GM21528 (cell line): ENCODE measurements around the gene HIRIP3.

Source experiments
- ATAC-seq: cut with Tn5 transposase; IDR thresholded peaks from one replicate; pipeline ENCODE4 v1.9.1; 2021; ENCODE audit warnings: mild to moderate bottlenecking, moderate library complexity; ENCODE audit not compliant: unreplicated experiment, low FRiP score

Gene HIRIP3

DNA sequence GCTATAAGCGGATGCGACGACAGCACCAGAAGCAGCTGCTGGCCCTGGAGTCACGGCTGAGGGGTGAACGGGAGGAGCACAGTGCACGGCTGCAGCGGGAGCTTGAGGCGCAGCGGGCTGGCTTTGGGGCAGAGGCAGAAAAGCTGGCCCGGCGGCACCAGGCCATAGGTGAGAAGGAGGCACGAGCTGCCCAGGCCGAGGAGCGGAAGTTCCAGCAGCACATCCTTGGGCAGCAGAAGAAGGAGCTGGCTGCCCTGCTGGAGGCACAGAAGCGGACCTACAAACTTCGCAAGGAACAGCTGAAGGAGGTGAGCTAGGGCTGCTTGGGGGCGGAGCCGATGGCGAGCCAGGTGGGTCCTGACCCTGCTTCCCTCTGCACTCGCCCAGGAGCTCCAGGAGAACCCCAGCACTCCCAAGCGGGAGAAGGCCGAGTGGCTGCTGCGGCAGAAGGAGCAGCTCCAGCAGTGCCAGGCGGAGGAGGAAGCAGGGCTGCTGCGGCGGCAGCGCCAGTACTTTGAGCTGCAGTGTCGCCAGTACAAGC, 10.1 kb downstream of the HIRIP3 start:
- ATAC-seq = no peak

DNA sequence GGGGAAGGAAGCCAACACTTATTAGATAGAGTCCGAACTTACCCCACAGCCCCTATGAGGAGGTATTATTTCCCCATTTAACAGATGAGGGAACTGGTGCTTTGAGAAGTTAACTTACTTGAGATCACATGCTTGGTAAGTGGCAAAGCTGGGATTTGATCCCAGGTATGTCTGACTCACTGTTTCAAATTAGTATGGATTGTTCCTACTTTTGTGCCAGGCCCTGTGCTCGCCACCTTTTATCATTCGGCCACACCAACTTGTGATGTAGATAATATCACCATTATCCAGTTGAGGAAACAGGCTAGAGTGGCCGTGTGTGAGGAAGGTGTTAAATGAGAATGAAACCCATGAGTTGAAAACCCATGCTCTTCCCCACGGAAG, 10.7 kb downstream of the HIRIP3 start:
- no peak for ATAC-seq

DNA sequence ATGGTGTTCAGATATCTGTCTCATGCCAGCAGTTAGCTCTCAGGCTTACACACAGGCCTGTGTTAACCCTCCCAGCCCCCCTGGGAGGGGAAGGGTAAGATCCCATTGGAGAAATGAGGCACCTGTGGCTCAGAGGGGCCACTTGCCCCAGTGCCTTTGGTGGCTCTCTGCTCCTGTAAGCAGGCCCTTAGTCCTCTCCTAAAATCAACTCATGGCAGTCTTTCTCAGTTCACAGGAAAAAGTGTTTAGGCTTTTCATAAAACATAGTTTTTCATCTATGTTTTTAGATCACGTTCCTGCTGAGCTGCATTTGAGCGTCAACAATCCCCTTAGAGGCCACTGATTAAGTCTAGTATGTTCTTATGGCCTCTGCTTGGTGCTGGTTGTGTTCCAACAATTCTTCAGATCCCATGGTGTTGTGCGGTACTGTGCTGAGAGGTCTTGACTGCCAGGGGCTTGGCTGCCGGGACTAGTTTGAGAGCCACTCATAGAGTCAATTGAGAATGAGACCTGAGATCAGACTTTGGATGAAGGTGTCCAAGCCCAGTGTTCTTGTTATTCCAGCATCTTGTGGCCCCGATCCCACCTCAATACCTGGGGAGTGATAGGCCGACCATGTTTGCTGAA, 11.2 kb downstream of the HIRIP3 start:
- ATAC-seq = no peak

DNA sequence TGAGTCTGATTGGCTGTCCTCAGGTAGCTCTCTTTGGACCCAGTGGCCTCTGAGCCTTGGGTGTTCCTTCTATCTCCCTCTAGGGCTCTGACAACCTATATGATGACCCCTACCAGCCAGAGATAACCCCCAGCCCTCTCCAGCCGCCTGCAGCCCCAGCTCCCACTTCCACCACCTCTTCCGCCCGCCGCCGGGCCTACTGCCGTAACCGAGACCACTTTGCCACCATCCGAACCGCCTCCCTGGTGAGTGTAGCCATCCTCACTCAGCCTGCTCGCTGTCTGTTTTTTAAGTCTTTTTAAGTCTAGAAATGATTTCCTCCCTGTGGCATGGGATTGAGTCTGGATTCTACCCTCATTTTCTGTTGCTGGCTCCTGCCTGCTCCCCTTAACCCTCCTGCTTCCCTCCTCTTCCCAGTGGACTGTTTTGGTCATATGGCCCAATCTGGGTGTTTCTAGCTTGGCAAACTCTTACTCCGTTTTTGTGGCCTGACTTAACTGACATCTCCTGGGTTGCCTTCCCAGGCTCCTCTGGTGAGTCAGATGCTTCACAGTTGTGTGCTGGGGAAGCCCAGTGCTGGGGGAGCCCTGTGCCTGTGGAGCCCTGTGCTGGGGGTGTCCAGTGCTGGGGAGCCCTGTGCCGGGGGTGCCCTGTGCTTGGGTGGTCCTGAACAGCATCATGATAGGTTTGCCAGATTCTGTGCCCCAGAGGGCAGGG, 11.8 kb downstream of the HIRIP3 start:
- no peak for ATAC-seq

DNA sequence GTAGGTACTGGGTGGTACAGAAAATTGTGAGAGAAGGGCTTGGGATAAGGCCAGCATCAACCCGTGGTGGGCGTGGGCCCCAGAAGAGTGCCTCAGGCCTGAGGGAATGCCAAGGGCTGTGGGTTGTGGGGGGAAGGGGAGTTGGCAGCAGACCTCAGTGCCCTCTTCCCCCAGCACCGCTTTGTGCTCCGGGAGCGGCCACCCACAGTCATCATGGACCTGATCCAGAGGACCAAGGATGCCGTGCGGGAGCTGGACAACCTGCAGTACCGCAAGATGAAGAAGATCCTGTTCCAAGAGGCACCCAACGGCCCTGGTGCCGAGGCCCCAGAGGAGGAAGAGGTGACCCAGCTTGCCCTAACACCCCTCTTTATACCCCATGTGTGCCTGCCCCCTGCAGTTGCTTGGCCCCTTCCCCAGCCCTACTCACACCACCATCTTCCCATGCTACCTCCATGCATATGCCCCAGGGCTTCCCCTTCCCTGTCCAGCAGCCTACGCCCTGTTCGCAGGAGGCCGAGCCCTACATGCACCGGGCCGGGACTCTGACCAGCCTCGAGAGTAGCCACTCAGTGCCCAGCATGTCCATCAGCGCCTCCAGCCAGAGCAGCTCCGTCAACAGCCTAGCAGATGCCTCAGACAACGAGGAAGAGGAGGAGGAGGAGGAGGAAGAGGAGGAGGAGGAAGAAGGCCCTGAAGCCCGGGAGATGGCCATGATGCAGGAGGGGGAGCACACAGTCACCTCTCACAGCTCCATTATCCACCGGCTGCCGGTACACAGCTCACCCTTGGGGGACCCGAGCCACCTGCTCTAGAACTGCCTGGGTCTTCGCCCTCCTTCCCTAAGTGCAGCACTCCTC, 12.6 kb downstream of the HIRIP3 start:
- ATAC-seq = no peak

DNA sequence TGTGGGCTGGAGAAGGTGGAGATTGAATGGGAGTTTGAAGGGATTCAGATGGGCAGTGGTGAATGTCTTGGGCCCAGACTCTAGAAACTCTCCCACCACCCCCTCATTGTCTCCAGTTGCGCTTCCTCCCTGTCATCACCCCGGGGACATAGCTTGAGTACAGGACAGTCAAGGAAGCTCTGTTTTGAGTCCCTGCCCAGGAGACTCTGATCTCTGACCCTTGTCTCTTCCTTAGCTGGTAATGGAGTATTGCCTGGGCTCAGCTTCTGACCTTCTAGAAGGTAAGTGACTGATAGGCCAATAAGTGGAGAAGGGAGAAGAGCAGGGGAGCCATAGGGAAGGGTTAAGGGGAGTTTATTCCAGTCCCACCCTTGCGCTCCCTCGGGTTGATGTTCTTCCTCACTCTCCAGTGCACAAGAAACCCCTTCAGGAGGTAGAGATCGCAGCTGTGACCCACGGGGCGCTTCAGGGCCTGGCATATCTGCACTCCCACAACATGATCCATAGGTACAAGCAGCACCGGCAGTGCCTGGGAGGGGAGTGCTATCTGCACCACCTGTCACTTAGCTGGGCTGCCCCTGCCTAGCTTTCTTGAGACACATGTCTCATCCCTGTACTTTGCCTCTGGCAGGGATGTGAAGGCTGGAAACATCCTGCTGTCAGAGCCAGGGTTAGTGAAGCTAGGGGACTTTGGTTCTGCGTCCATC, 16.7 kb downstream of the HIRIP3 start:
- no peak for ATAC-seq

DNA sequence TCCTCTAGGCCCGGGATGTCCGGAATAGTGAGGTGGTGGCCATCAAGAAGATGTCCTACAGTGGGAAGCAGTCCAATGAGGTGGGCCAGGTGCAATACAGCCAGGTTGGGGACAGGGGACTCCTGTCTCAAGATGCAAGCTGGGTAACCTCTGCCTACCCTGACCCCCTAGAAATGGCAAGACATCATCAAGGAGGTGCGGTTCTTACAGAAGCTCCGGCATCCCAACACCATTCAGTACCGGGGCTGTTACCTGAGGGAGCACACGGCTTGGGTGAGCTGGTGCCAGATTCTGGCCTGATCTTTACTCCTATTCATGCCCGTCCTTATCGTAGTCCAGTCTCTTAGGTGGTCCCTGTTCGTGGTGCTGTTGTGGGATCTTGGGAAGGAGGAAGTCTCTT, 17.3 kb downstream of the HIRIP3 start:
- ATAC-seq = no peak

DNA sequence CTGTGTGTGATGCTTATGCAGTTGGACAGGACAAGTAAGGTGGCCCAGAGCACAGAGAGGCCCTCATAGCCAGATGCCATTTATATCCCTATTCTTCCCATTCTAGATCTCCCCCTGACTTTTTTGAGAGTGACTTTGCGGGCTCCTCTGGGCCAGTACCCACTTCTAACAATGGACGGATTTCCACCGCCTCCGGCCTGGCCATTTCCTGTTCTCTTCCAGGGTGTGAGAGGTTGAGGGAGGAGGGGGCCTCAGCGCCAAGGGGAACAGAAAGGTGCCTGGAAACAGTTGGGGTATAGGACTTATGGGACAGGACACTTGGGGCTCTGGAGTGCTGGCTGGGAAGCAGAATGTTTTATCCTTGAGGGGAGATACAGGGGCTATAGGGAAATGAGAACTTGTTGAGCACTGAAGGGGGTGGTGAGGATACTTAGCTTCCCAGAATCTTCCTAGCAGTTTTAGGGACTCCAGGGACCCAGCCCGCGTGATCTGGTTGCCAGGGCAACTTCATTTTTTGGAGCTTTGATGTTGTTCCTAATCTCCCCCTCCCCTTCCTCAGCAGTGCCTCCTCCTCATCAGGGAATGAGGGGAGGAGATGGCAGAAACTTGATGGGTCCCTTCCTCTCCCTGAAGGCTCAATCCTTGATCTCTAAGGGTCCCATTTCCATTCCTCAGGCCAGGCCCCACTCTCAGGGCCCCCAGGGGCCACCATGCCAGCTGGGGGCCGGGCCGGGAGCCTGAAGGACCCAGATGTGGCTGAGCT, 18.2 kb downstream of the HIRIP3 start:
- no peak for ATAC-seq

DNA sequence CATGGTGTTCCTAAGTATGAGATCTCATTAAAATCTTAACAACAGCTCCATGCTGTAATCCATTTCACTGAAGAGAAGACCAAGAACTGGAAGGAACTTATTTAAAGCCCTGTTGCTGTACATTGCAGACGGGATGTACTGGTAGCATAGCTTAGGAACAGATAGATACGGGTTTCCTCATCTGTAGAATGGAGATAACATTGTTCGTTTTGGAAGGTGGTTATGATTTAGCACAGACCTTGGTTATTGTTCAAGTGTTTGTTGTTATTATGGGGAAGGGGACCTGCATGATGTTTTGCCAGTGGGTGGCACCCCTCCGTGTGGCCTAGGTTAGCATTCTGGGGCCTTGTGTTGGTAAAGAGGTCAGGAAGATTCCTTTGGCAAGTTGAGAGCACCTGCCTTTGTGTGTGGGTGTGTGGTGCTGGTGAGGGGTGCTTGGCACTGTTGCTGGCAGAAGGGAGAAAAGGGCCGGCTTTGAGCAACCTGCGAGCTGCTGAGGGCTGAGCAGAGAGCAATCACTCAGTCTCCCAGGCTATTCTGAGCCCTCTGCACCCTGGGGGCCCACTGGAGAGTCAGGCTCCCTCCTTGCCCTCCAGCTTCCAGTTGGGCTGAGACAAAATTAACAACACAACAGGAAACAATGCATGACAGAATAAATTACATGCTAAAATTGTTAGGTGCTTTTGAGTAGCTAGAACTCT, 19.5 kb downstream of the HIRIP3 start:
- ATAC-seq = no peak

DNA sequence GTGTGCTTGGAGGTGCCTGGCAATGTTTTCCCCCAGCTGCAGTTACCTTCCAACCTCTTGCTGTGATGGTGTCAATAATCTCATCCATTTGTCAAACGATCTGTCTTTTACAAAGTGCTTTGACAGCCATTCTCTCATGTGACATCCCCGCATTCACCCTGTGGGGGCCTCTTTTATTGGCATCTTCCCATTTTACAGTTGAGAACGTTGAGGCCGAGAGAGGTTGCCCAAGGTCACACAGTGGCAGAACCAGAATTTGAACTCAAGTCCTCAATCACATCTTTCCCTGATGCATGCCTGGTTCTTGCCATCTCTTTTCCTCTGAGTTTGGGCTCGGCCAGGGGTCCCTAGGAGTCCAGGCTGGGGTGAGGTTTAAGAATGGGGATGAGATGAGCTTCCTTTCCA, 20.3 kb downstream of the HIRIP3 start:
- no peak for ATAC-seq

DNA sequence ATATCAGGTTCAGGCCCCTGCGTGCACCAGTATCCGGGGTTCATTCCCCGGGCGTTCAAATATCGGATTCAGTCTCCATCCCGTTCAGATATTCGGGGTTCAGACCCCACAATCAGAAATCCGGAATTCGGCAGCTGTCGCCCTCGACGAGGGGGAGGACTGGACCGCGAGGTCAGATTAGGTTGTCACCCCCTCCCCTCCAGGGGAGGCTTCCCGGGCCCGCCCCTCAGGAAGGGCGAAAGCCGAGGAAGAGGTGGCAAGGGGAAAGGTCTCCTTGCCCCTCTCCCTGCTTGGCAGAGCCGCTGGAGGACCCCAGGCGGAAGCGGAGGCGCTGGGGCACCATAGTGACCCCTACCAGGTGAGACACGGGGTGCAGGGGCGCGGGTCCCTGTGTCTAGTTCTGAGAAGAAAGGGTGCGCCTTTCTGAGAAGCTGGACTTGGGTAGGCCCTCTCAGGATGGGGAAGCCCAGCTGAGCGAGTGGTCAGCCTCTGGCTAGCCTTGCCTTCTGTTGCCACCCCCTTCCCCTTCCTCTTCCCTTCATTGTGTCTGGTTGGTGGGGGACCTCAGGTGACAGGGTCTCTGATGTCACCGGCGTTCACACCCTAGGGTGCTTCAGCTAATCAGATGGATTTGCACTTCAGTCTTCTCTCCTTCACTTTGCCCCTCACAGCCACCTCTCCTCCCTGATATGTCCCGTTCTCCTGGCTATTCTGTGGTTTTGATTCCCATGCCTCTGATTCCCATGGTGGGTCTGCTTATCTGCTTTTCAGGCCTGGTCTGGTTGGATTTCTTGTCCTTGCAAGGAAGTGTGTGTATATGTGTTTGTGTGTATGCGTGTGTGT, 20.9 kb downstream of the HIRIP3 start:
- ATAC-seq = peak; percentile 10

DNA sequence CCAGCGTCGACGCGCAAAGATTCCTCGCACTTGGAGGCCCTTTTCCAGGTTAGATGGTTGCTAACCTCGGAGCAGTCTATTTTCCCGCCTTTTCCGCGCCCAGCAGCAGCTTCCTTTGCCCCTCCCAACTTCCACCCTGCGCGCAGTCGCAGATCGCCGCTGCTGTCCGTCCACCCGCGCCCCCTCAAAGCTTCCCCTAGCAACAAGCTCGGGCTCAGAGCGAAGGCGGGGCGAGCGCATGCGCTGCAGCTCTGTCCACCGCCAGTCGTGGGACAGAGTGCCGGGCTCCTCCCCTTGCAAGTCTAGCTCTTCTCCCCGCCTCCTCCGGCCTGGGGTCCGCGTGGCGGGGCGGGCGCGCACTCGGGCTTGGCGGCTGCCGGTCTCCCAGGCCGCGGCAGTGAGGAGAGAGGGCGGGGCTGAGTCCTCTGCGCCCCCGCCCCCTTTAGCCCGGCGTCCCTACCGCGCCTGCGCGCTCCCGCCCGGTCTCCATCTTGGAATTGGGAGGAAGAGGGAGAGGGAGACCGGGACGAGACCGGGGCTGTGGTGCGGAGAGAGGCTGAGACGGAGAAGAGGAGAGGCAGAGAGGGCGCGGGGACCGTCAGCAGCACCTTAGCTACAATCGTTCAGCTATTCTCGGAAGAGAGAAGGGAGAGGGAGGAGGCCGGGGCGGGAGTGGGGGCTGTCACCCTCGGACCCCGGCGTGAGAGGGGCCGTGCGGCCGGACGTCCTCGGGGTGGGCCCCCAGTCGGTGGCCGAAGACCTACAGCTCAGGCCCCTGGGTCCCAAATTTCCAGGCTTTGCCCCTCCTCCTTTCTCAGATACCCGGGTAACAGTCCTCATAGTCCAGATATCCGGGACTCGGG, 21.8 kb downstream of the HIRIP3 start, which contains the start of gene TAOK2:
Gene TAOK2, plus strand, starts transcription at position 485 of the 863 bp plus-strand sequence. CDS start 3,905 bp downstream, outside the sequence.
- ATAC-seq = peak; percentile 74

DNA sequence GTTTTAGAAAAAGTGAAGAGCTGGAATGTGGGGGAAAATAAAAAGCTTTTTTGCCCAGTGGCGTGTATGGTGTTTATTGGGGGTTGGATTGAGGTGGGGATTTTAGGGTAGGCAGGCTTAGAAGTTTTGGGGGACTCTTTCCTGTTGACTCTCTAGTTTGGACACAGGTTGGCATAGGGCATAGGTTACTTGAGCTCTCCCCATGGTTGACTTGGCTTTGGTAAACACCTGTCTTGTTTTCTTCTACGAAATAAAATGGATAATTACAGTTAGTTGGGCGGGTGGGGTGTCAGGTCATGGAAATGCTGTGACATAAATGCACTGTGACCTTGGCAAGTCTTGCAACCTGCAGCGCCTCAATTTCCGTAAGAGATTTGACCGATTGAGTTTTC, 22.4 kb downstream of the HIRIP3 start:
- no peak for ATAC-seq

DNA sequence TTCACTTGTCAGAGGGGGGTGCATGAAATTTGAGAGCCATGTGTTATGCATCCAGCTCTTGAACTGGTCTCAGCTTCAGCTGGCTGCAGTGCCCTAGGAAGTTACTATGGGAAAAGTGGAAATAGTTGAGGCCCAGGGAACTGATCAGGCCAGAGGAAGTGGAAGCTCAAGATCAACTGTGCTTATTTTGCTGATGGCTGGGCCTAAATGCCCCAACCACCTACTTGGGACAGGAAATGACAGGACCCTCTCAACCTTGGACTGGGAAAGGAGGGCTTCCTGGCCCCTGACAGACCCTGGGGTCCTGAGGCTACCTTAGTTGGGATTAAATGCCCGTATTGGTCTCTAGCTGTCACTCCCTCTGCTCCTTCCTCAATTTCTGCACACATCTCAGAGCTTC, 22.9 kb downstream of the HIRIP3 start:
- ATAC-seq = no peak

DNA sequence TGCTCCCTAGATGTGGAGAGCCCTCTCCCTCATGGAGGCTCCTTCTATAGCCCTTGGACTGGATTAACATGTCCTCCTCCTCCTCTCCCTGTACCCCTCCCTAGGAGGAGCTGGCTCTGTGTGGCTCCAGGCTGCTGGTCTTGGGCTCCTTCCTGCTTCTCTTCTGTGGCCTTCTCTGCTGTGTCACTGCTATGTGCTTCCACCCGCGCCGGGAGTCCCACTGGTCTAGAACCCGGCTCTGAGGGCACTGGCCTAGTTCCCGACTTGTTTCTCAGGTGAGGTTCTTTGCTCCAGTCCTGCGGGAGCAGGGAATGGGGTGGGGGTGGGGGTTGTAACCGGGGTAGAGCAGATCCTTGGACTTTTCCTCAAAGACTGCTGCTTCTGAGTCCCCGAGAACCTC, 24.1 kb downstream of the HIRIP3 start:
- ATAC-seq = no peak

DNA sequence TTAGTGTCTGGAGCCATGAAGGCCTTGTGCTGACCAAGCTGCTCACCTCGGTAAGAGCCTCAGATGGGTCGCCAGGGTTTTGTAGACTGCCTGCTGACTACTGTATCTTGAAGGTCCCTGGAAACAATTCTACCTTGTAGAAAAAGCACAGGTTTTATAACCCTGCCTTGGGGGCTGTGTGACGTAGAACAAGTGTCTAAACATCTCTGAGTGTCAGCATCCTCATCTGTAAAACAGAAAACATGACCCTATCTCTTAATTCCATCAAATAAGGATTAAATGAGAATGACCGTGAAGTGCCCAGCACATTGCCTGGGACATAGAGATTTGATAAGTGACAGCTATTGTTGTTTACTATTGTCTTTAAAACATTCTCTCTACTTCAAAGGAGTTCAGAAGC, 27.2 kb downstream of the HIRIP3 start:
- ATAC-seq = no peak

DNA sequence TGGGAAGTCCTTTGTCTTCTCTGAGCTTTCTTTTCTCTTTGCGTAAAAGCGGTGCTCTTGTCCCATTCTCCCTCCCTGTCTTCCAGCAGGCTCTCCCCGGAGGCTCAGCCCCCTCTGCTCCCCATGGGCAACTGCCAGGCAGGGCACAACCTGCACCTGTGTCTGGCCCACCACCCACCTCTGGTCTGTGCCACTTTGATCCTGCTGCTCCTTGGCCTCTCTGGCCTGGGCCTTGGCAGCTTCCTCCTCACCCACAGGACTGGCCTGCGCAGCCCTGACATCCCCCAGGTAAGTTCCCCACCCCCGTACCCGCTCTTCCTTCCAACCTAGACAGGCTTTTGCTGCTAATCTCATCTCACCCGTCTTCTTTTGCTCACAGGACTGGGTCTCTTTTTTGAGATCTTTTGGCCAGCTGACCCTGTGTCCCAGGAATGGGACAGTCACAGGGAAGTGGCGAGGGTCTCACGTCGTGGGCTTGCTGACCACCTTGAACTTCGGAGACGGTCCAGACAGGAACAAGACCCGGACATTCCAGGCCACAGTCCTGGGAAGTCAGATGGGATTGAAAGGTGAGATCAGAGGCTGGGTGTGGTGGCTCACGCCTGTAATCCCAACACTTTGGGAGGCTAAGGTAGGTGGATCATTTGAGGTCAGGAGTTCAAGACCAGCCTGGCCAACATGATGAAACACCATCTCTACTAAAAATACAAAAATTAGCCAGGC, 32.2 kb downstream of the HIRIP3 start:
- no peak for ATAC-seq
